WTC11 (cell line): ENCODE measurements around the gene AGPAT3. TPM values are rescaled to one million over a fixed set of nuclear protein-coding genes. Genes with fewer than 3 reads are reported as not detected.

ENCODE experiments used
- ATAC-seq: fragments of 200-7000 bp; cut with Tn5 transposase; 2 replicates; pipeline ENCODE4 v1.10.0; 2021; ENCODE audit warnings: mild to moderate bottlenecking, moderate library complexity
- CTCF ChIA-PET: fragments of 300-600 bp; sonication (Branson Sonifier 250); formaldehyde crosslinking; loops from one replicate; lab custom pipeline; 2021; ENCODE audit warnings: antibody characterized with exemption; lab: Charles Lee
- POLR2A ChIA-PET: fragments of 350-600 bp; sonication (Branson Sonifier 250); formaldehyde crosslinking; loops from one replicate; lab custom pipeline; 2021; ENCODE audit warnings: antibody characterized with exemption; lab: Charles Lee
- DNase-seq: peaks from one replicate; pipeline ENCODE4 v3.0.0; 2021; ENCODE audit warnings: low spot score
- H3K27ac Mint-ChIP-seq: 2 replicates; pipeline ENCODE4 v1.8.0; 2021; ENCODE audit warnings: mixed read lengths
- H3K27me3 Mint-ChIP-seq: 2 replicates; pipeline ENCODE4 v1.8.0; 2021; ENCODE audit warnings: low read depth, mild to moderate bottlenecking, moderate library complexity, mixed read lengths
- H3K36me3 Mint-ChIP-seq: 2 replicates; pipeline ENCODE4 v1.8.0; 2021; ENCODE audit warnings: mixed read lengths
- H3K4me1 Mint-ChIP-seq: 2 replicates; pipeline ENCODE4 v1.8.0; 2022; ENCODE audit warnings: mixed read lengths
- H3K4me3 Mint-ChIP-seq: 2 replicates; pipeline ENCODE4 v1.8.0; 2021; ENCODE audit warnings: mild to moderate bottlenecking, moderate library complexity, mixed read lengths
- H3K9me3 Mint-ChIP-seq: 2 replicates; pipeline ENCODE4 v1.8.0; 2021; ENCODE audit warnings: mixed read lengths
- AFF4 ChIP-seq: sonication (generic); formaldehyde crosslinking; IDR thresholded peaks from 2 replicates; pipeline ENCODE4 v1.8.1; 2023; ENCODE audit warnings: mild to moderate bottlenecking, missing genetic modification reagents, borderline replicate concordance
- ATF6 ChIP-seq: sonication (generic); formaldehyde crosslinking; IDR thresholded peaks from 2 replicates; pipeline ENCODE4 v1.8.1; 2023; ENCODE audit warnings: mild to moderate bottlenecking, missing genetic modification reagents
- HMGA2 ChIP-seq: fragments of 250-450 bp; sonication (Bioruptor Pico); IDR thresholded peaks from 2 replicates; pipeline ENCODE4 v1.4.0; 2021; ENCODE audit warnings: mild to moderate bottlenecking, moderate library complexity
- HMGXB4 ChIP-seq: sonication (generic); formaldehyde crosslinking; IDR thresholded peaks from 2 replicates; pipeline ENCODE4 v1.8.1; 2023; ENCODE audit warnings: mild to moderate bottlenecking, moderate library complexity, missing genetic modification reagents
- PRRX2 ChIP-seq: fragments of 250-450 bp; sonication (Bioruptor Pico); IDR thresholded peaks from 2 replicates; pipeline ENCODE4 v1.8.0; 2021; ENCODE audit warnings: mild to moderate bottlenecking
- RELA ChIP-seq: sonication (generic); formaldehyde crosslinking; IDR thresholded peaks from 2 replicates; pipeline ENCODE4 v1.8.1; 2022; ENCODE audit warnings: missing genetic modification reagents, mild to moderate bottlenecking, borderline replicate concordance
- SMAD4 ChIP-seq: sonication (generic); formaldehyde crosslinking; IDR thresholded peaks from 2 replicates; pipeline ENCODE4 v1.8.0; 2022; ENCODE audit warnings: mild to moderate bottlenecking, missing genetic modification reagents
- SP1 ChIP-seq: sonication (generic); formaldehyde crosslinking; conservative IDR thresholded peaks from 2 replicates; pipeline ENCODE4 v1.8.1; 2022; ENCODE audit warnings: missing genetic modification reagents
- TCF7 ChIP-seq: sonication (generic); formaldehyde crosslinking; IDR thresholded peaks from 2 replicates; pipeline ENCODE4 v1.8.0; 2022; ENCODE audit warnings: mild to moderate bottlenecking, low read depth, missing genetic modification reagents, moderate library complexity
- ZMAT4 ChIP-seq: fragments of 250-450 bp; sonication (Bioruptor Pico); IDR thresholded peaks from 2 replicates; pipeline ENCODE4 v1.9.0; 2021; ENCODE audit warnings: mild to moderate bottlenecking
- ZNF232 ChIP-seq: sonication (generic); formaldehyde crosslinking; IDR thresholded peaks from 2 replicates; pipeline ENCODE4 v1.8.0; 2022; ENCODE audit warnings: mild to moderate bottlenecking, missing genetic modification reagents
- ZNF263 ChIP-seq: sonication (generic); formaldehyde crosslinking; IDR thresholded peaks from 2 replicates; pipeline ENCODE4 v1.8.1; 2022; ENCODE audit warnings: low read depth, mild to moderate bottlenecking, moderate library complexity, missing genetic modification reagents
- ZNF281 ChIP-seq: sonication (generic); formaldehyde crosslinking; IDR thresholded peaks from 2 replicates; pipeline ENCODE4 v1.8.0; 2023; ENCODE audit warnings: mild to moderate bottlenecking, missing genetic modification reagents
- ZNF512 ChIP-seq: sonication (generic); formaldehyde crosslinking; IDR thresholded peaks from 2 replicates; pipeline ENCODE4 v1.8.1; 2022; ENCODE audit warnings: missing genetic modification reagents, borderline replicate concordance
- total RNA-seq: library from RNA; stranded (reverse); gene quantifications from 3 replicates; pipeline ENCODE4 v1.2.3, GENCODE V29; 2021

Gene AGPAT3
- total RNA-seq, 1 experiment from 2014 or later: 5.6 TPM

GRCh38 chr21:43817157-43818086 is 47.6 kb upstream of the AGPAT3 start (continued):
- TF ChIP-seq ZNF281 (CRISPR knock-in tag) (no peak), SMAD4 (CRISPR knock-in tag) (no peak), RELA (no peak), SP1 (no peak)

GRCh38 chr21:43818685-43819084 is 46.3 kb upstream of the AGPAT3 start:
- POLR2A ChIA-PET: no interaction called here
- DNase-seq: no peak
- H3K36me3 Mint-ChIP-seq: peaks cover 14% of the 10 kb centered on the region; the same call in 1 of the 2 replicates
- H3K9me3 Mint-ChIP-seq: peaks cover 7% of the 10 kb centered on the region
- TF ChIP-seq HMGXB4 (no peak), HMGA2 (no peak), ZMAT4 (no peak), ATF6 (CRISPR knock-in tag) (no peak), ZNF232 (CRISPR knock-in tag) (no peak), PRRX2 (CRISPR knock-in tag) (no peak), ZNF263 (CRISPR knock-in tag) (no peak), TCF7 (CRISPR knock-in tag) (no peak), ZNF512 (CRISPR knock-in tag) (no peak), AFF4 (no peak)
- no peak overlapping the region for H3K4me3 Mint-ChIP-seq
- peak overlapping the region; percentile 13; the same call in 1 of the 2 replicates for H3K27ac Mint-ChIP-seq
- no peak for ATAC-seq
- H3K4me1 Mint-ChIP-seq: peaks cover 10% of the 10 kb centered on the region
- CTCF ChIA-PET: interaction anchor here (0.7 to 4.0 kb wide), 3 partner anchors 7 to 121 kb away, joined by 3 to 40 read pairs (median 7); no protein-coding TSS in a partner anchor
- no peaks in the 10 kb centered on the region for H3K27me3 Mint-ChIP-seq
